NCI-H1436 treated with DMSO at 0.1 percent for 48 hours (cell line): Measurements from ENCODE around the gene DLGAP1.

Experiments
- DNase-seq: peaks from one replicate; lab custom pipeline; 2025; lab: John Stamatoyannopoulos, UW

Gene DLGAP1

DNA sequence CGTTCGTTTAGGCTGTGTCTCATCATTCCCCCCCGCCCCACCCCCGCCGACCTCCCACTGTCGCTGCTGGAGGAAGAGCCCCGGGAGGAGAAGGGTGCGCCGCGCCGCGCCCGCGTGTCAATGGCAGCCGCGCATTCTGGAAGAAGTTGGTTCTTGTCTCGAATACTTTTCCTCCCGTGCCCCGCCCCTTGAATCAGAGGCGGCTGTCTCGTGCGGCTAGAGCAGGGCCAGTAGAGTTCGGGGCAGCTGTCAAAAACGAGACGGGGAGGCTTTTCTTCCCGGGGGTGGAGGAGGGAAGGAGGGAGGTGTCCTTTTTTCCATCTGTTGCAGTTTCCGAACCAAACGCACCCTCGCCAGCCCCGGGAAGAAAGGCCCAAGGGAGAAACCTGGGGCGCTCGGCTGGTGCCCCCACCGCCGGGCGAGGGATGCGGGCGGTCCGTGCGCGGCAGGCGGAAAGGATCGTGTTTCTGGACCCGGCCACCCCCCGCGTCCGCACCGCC, 1005.5 kb downstream of the DLGAP1 start:
- no peak for DNase-seq

DNA sequence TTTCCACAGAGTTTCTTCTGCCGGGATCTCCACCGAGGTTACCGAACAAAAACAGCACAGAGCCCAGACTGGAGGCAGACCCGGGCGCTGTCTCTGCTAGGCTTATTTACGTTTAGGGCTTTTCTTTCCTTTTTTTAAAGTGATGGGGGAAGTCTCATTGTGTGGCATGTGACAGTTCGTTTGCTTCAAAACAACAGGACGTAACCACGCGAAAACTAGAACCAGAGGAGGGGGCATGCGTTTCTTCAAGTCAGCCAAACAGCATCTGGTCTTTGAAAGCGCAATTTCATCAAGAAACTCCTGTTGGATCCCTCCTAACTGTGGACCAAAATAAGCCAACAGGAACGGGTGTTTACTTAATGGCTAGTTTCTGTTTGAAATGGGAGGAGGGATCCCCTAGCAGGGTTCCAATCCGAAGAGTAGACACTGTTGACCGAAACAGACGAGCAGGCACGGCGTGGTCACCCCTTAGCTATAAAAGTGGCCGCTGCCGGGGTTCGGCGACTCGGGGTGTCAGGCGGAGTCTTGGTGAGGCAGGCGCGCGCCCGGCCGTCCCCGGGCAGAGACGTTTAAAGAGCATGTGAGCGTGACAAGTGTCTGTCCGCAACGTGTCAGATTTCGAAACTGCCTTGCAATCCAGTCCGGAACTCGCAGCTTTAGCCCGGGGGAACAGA, 1006.1 kb downstream of the DLGAP1 start:
- no peak for DNase-seq

DNA sequence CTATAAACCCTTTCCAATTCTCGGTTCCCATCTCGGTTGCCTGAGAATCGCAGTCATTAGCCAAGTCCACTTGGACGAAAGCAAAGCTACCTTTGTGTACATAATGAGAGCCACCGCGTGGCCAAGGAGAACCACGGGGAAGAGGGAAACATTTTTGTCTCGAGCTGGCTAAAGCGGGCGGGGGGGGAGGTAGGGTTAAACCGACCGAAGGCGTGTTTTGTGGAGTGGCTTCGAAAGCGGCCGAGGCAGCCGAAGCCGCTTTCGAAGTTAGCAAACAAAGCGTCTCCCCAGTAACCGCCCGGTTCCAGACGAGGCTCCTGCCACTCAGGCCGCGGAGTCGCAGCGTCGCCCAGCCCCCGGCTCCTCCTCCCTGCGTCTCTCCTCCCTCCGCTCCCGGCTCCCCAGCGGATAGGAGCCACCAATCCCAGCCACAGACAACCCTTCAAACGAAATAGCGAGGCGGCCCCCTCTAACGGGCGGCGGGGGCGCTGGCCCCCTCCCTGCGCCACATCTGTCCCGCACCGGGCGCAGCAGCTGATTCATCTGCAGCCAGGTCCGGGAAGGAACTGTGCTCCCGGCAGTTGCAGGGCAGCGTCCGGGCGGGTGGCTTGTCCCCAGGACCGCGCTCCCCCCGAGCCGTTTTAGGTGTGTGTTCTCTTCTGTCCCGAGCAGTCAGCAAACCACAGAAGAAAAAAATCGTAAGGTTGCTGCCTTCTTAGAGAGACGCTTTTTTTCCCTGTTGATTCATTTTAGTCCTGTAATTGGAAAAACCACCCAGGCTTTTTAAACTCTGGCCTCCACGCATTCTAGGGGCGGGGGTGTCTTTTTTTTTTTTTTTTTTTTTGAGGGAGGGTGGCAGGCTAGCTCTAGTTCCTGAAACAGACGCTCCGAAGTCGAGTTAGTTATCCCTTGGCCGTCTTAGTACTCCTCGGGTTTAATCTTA, 1006.9 kb downstream of the DLGAP1 start:
- DNase-seq: peak; percentile 90

DNA sequence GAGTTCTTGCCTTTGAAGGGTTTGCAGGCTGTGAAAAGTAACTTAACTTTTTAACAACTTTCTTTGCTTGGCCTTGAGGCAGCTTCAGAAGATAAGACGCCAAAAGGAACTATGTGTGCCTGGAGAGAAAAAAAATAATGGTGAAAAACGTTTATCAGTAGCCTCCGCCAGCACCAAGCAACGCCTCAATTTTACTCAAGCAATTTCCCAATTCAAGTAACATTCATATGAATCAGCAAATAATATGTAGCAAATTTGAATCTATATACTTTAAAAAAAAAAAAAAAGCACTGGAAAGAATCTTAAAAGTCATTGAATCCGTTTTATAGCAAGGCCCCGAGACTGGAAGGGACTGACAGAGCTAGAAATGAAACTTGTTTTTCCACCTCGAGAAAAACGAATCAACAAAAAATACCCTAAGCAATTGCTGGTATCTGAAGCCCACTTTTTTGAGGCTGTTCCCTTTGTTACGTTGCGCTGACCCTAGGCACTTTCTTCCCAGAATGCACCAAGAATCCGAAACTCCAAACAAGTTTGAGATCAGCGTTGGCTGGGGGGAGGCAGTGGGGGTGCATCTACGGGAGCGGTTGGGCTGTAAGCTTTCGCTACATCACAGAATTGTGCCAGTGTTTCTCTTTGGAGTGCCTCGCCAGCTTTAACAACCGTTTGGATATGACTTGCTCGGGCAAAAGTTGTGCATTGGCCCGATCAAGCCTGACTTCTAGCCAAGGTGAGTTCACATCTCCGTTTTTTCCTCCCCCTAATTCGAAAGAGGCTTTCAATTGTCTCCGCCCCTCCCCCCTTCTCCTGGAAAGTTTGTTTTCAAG, 1007.8 kb downstream of the DLGAP1 start:
- no peak for DNase-seq
